ENCODE measurements around the gene ARHGAP22.

ARHGAP22 gene

DNA sequence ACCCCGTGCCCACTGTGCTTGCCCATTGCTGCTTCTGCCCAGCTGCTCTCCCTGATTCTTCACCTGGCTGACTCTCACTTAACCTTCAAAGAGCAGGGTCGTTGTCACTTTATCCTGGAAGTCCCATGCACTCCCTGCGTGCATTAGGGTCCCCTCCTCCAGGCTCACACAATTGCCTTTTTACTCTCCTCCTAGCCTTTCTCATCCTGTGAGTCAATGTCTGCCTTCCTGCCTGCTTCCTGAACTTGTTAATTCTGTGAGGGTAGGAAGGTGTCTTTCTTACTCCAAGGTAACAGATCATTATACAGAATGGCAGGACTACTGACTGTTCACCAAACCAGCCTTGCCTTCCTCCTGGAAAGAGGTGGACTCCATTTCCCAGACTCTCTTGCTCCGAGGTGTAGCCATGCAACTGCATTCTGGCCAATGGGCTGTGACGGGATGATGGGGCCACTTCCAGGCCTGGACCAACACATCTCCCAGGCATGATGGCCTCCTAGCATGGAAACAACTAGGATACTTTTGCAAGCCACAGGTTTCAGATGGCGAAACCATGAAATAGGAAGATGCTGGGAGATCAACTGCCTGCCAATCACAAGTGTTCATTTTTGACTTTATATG lies 54.7 kb downstream of the ARHGAP22 start:
- no peak for DNase-seq

DNA sequence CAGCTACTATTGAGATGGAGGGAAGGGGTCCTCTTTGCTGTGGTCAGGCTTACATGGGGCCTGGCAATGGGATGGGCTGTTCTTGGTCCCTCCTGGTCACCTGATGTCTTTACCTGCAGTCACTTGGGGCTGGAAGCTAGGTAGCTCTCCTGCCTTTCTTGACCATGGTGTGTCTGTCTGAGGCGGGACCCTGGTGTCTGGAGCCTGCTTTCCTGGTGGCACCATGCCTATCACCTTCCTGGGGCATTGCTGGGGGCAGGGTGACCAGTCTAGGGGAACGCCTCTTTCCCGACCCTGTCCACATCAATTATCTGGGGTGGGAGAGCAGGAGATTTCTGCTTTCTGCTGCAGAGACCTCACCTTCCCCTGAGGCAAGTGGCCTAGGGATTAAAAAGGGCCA lies 55.6 kb downstream of the ARHGAP22 start:
- no peak for DNase-seq

DNA sequence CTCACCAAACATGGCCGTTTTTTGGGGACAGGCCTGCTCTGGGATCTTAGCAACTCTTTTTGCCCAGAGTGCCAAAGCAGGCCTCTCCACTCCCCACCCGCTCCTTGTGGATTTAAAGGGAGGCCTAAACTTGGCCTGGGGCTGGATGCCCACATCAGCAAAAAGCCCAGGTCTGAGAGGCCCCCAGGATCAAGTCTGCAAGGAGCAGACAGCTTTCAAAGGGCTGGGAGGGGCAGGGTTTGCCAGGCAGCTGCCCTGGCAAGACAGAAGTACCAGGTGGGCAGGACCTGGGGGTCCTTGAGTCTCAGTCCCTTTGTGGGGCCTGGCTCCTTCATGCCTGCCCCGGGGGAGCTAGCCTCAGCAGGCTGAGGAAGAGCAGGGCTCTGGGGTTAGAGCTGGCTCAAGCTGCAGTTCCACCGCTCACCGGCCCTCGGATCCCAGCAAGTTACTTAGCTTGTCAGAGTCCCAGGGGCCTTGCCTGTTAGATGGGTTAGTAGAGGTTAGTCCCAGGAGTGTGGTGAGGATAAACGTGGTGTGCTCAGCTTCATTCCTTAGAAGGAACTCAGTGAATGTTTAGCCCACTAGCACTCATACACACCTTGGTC lies 56.2 kb downstream of the ARHGAP22 start:
- DNase-seq = no peak

DNA sequence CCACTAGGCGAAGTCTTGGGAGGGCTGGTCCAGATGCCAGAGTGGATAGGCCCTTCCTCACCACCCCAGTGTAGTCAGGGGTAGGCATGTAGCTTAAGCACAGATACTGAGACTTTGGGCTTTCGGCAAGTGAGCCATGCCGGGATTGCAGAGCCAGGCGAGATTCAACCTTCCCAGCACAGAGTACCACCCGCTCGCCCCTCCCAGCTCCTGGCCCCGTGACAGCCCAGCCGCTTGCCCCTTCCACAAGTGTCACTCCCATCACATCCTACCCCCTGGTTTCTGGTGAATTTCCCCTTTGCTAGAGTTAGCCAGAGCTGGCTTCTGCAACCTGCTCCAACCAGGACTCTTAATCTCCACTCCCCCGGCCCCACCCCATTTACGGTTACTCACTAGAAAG lies 56.9 kb downstream of the ARHGAP22 start:
- no peak for DNase-seq

DNA sequence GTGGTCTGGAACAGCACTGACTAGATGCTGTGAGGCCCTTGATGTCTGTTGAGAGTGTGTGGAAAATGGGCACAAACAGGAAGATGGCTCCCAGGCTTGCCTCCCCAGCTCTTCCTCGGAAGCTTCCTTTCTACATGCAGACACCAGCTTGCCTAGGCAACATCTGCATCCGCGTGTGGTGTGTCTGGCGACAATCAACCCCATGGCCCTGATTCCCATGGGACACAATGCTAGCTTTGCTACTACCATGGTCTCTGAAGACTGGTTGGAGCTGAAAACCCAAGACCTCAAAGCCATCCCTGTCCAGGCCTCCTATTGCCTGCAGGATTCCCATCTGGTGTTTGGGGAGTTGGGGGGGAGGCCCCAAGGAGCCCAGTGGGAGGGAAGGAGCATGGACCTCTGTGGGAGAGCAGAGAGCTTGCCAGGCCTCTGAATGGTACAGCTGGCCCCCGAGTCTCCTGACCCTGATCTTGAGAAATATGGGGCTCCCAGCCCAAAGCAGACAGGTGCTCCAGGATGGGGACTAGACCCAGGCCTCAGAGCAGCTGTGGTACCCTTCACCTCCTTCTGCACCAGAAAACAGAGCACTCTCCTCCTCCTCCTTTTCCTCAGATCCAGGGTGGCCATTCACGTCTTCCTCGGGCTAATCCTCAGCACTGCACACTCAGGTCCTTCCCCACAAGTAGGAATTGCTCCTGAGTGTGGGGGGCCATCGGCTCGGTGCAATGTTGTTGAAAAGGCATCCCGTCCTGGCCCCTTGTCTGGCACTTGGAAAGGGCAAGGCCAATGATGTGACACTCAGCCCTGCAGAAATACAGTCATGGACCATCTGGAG lies 57.6 kb downstream of the ARHGAP22 start:
- DNase-seq = no peak

DNA sequence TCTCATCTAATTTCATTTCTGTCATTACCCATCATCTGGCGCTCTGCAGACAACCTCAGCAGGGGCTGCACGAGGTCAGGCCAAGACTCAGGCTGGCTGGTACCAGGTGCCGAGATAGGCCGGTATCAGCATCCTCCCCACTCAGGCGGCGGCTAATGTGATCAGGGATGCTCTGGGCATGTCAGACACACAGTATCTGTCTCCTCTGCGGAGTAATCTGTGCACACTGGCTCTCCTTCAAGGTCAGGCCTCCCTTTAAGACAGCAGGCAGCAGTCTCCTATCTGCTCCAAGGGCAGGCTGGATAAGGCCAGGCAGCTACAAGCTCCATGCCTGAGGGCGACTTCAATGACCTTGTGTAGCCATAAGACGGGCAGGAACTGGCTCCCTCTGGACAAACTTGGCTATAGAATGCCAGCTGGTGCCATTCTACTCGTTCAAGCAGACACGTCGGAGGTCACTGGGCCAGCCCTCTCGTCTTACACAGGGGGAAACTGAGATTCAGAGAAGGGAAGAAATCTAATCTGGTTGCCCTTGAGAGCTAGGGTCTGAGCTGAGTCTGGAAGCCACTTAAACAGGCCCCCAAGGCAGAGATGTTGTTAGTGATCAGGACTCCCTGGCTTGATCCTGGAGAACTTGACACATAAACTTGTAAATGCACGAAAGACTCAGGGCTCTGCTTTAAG lies 59.3 kb downstream of the ARHGAP22 start:
- no peak for DNase-seq

DNA sequence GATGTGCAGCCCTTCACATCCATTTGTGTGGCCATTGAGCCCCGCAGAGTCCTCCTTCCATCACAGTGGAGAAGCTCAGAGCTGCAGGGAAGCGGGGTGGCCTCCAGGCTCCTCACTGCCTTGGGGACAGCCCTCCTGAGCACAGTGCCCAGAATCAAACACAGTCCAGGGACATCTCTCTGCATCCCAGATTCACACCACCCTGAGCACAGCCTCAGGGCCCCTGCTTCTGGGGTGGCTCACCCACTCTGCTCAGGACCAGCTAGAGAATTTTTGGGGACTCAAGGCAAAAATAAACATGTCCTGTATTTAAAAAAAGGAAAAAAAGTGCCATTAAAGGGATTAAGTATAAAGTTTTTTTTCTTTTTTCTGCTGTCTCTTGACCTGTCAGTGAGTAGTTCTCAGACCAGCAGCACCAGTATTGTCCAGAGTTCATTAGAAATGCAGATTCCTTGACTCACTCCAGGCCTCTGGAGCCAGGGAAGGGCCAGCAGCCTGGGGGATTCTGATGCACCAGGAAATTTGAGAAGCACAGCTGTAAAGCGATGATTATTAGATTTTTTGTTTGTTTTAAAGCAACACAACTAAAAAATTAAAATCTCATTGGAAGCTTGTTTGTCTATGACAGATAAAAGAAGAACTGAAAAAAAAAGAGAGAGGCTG lies 61.6 kb downstream of the ARHGAP22 start:
- DNase-seq = no peak

DNA sequence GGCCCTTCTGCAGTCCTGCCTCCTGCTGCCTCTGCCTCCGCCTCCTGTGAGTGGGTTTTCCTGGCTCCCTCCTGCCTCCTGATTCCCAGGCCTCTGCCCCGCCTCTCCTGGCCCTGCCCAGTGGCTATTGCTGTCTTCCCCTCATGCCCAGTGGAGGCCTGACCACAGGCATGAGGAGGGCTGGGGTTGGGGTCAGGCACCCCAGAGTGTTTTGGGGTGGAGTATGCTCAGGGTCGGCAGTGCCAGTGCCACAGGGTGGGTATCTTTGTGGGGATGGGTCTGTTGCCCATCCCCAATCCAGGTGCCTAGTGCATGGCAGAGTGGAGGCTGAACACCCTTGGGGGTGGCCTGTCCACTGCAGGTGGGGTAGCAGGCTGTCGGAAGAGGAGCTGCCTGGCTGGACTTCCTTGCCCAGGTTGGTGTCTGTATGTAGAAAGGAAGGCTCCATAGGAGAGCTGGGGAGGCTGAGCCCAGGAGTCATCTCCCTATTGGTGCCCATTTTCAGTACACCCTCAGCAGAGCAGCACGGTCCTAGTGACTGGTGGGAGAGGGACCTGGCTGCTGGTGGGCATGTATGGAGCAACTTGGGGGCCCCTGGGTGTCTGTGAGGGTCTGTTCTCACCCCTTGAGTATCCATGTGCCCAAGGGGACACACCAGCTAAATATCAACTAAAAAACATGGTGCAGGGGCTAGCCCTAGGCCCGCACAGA lies 62.2 kb downstream of the ARHGAP22 start:
- no peak for DNase-seq

DNA sequence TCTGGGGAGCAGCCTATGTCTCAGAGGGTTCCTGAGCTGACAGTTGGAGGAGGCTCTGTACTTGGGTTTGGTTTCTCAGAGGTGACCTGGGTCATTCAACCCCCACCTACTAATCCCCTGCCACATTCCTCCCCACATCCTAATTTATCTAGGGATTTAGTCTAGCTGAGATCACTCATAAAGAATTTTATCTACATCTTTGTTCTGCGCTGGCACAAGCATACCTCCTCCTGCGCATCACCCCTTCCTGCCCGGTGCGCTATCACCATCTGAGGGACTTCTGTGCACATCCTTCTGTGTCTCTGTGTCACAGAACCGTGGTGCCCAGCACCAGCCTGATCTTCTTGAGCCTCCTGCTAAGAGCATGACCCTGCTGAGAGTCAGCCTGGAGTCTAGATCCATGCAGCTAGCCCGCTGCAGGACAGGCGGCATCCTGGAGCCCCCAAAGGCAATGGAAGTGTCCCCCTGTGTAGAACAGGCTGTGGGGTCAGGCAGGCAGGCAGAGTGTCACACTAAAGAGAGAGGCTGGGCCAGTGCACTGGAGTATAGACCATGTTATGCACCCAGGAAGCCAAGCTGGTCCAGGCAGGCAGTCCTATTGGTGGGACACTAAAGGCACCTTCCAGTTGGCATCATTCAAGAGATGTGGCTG lies 63.6 kb downstream of the ARHGAP22 start:
- no peak for DNase-seq

DNA sequence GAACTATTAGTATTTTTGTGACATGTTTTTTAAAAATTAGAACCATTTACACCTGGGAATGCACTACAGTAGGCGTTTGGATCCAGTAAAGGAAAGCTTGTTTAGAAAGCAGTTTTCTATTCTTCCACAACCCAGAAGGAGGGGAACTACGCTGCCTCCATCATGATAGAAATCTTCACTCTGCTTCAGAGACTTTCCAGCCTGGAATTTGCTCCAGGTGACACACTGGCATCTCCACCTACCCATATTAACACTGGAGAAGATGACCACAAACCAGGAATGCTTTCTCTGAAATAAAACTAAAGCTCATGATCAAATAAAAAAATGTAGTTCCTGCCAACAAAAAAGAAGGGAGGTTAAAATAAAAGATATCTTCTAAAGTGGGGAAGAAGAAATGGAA lies 66.3 kb downstream of the ARHGAP22 start:
- no peak for DNase-seq

DNA sequence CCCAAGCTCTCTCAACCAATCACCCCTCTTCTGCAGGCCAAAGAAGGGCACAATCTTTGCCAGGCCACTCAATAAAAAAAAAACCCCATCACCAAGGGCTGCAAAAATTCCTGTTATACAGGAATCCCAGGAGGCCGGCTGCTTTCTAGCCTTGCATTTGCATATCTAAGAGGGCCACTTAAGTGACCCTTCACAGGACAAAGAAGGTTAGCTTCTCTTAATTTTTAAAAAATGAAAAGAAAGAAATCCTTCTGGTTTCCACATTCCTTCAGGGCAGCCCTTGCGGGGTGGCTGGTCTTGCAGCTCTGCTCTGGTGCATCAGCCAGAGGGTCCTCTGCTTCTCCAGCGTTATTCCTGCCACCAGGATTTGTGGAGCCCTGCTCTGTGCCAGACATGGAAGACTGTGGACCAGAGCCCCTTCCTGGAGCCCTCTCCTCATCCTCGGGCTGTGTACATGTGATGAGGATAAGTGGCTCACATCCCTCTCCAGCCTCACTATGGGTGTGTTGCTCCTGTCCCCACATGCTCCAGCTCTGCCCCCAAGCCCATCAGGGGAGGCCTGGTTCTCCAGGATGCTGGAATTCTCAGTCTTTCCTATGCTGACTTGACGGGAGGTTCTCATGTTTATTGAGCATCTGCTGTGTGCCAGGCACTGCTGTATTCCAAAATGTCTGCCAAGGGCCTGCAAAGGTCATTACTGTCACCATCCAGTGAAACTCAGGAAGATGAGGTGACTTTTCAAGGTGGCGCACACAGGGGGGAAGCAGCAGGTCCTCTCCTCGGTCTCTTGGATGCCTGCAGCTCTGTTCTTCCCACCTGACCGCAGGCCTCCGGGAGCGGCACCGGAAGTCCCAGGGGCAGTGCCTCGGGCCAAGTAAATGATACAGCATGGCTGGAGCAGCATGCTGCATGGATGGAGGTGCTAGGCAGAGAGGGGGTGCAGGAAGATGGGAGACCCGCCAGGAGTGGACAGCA lies 67.7 kb downstream of the ARHGAP22 start:
- DNase-seq = no peak

DNA sequence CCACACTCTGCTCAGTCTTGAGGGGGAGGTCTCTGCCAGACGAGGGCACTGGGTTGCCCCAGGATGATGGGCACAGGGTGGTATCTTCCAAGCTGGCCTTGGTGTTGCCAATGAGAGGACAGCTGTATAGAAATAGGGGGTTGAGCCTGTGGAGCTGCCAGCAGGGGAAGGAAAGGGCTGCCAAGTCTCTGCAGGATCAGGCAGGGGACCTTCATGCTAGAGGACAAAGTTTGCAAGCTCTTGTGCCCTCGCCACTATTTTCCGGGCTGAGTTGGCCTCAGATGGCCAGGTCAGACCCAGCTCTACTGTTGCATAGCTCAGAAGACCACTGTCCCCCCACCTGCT lies 68.7 kb downstream of the ARHGAP22 start:
- DNase-seq = no peak

DNA sequence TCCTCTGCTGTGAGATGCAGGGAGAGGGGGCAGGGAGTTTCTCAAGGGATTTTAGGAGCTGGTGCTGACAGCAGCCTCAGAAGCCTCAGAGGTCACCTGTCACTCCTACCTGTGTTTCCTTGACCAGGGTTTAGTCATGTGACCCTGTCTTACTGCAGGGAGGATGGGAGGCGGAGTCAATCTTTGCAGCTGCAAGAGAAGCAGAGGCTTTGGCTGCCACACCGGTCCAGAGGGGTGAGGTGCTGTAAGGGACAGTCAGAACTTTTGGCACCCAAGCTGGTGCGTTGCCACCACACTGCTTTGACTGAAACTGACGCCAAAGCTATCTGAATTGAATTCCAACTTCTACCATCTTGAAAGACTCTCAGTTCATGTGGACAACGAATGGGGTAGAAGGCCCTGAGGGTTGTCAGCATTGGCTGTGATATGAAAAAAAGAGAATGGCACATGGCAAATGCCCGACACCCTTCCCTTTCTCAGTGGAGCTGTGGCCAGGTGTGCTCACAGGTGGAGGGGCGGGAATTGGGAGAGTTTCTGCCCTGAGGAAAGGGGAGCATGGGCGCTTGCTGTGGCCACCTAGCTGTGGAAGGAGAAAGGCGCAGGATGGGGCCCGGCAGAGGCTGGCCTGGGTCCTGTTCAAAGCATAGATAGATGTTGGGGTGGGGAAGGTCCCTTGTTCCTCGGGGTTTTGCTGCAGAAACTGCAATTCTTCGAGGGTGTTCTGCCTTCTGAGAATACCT lies 69.3 kb downstream of the ARHGAP22 start:
- DNase-seq = no peak

DNA sequence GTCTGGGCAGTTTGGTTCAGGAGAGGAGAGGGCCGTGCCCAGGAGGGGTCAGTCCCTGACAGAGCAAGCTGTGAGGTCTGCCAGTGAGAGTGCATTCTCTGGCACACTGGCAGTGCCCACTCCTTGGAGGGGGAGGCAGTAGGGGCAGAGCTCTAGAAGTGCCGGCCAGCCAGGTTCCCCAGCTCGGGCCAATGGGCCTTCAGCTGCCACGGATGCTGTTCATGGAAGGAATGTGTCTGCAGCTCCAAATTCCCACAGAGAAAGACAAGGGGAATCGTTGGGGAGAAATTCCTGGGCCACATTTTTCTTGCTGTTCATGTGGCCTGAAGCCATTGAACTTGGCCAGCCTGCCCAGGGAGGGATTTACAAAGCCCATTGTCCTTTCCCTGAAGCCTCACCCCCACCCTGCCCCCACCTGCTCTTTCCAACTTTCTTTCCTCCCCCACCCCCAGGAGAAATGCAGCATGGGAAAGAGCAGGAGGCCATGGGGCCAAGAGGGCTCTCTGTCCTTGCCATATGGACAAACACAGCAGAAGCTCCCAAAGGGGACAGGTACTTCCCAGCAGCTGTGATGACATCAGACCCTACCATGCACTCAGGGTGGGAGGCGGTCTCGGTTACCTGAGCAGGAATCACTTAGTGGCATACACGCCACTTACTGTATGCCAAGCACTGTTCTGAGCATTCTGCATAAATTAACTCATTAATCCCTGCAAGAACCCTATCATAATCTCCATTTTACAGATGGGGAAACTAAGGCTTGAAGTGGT lies 70.7 kb downstream of the ARHGAP22 start:
- DNase-seq = peak in 1 of 2 experiments; percentile 1

DNA sequence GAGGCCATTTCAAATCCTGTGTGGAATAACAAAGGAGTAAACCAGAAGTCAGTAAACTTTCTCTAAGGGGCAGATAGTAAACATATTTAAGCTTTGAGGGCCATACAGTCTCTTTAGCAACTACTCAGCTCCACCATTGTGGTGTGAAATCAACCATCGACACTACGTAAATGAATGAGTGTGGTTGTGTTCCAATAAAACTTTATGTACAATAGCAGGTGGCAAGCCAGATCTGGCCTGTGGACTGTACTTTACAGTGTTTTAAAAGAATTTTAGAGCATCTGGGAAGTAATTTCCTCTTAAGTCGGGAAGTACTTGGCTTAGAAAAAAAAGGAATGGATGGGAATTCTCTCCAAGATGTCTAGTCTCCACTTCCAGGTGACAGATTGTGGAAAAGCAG lies 71.3 kb downstream of the ARHGAP22 start:
- no peak for DNase-seq

DNA sequence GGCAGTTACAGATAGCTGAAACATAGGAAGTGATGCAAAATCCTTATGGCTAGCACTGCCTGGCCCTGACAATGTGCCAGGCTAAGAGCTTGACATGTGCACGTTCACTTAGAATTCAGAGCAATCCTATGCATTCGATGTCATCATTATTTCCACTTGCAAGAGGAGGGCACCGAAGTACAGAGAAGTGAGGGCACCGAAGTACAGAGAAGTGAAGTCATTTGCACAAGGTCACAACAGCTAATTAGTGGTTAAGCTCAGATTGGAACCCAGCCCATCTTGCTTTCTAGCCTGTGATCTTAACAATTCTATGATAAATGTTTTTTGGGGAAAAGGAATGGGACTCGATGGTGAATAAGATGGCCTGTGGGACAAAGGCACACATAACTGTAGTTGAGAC lies 73.4 kb downstream of the ARHGAP22 start:
- no peak for DNase-seq

DNA sequence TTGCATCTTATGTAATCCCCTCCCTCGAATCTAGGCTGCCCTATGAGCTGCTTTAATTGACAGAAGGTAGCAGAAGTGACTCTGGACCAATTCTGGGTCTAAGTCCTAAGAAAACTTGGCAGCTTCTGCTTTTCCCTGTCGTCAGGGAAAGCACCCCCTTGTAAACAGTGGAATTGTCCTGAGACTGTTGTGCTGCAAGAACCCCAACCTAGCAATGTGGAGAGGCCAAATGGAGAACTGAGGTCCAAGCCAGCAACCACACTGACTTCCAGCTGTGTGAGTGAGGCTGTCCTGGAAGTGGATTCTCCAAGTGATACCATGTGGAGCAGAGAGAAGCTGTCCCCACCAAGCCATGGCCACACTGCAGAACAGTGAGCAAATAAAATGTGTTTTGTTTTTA lies 75.5 kb downstream of the ARHGAP22 start:
- no peak for DNase-seq

DNA sequence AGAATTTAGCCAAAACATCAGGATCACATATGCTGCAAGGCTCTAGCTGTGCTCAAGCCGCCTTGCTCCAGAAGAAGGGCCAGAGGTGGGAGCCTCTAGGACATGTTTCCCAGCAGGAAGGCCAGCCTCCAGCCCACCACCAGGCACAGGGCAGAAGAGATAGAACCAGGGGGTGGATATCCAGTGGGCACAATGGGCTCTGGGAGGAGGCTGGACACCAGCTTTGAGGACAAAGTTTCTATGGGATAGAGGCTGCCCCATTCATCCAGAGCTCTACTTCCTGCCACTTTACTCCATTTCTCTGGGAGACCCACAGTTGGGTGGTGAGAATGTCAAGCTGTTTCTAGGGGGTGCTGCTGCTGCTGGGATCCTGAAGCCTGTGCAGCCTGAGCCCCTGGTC lies 77.1 kb downstream of the ARHGAP22 start:
- no peak for DNase-seq

DNA sequence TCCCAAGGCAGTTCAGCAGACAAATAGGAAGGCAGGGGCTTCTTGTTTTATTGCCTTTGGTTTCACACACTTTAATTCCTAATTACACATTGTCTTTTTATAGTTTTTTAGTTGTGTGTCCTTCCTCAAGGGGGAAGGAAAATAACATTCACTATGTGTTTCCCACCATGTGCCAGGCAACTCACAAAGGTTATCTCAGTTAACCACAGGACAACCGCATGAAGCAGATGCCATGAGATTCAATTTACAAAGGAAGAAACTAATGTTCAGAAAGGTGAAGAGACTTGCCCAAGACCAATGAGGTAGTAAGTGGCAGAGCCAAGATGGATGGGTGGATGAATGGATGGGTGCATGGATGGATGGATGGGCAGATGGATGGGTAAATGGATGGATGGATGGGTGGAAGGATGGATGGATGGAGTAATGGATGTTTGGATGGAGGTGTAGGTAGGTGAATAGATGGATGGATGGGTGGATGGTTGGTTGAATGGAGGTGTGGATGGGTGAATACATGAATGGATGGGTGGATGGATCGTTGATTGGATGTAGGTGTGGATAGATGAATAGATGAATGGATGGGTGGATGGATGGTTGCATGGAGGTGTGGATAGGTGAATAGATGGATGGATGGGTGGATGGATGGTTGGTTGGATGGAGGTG lies 77.9 kb downstream of the ARHGAP22 start:
- DNase-seq = no peak
